ENCODE results near the gene GPSM1.

Gene GPSM1

DNA sequence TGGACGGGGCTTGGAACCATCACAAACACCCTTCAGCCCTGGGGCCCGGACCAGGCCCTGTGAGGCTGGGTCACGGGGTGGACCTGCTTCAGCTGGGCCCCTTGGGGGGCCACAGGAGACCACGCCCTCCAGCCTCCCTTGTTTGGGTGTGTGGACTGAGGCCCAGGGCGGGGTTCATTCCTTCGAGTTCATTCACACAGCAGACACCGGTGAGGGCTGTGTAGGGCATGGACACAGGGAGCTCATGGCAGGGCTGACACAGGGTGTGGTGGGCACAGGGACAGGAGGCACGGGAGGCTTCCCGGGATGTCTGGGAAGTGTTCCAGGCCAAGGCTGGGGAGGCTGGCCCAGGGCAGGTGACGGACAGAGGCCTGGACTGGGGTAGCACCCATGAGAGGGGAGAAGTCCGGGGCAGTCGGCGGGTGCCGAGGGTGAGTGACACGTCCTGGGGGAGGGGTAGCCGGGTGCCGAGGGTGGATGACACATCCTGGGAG is 27.3 kb downstream of the GPSM1 start:
- TF ChIP-seq, protein P1, sequence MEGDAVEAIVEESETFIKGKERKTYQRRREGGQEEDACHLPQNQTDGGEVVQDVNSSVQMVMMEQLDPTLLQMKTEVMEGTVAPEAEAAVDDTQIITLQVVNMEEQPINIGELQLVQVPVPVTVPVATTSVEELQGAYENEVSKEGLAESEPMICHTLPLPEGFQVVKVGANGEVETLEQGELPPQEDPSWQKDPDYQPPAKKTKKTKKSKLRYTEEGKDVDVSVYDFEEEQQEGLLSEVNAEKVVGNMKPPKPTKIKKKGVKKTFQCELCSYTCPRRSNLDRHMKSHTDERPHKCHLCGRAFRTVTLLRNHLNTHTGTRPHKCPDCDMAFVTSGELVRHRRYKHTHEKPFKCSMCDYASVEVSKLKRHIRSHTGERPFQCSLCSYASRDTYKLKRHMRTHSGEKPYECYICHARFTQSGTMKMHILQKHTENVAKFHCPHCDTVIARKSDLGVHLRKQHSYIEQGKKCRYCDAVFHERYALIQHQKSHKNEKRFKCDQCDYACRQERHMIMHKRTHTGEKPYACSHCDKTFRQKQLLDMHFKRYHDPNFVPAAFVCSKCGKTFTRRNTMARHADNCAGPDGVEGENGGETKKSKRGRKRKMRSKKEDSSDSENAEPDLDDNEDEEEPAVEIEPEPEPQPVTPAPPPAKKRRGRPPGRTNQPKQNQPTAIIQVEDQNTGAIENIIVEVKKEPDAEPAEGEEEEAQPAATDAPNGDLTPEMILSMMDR (conservative IDR thresholded peaks at IDR 0.05; ENCODE audit: low read depth, low read length), result no peak
- DNase-seq (ENCODE audit: low read depth), result no peak
- no peak overlapping the region for H3K4me3 ChIP-seq (ENCODE audit: low read length)

DNA sequence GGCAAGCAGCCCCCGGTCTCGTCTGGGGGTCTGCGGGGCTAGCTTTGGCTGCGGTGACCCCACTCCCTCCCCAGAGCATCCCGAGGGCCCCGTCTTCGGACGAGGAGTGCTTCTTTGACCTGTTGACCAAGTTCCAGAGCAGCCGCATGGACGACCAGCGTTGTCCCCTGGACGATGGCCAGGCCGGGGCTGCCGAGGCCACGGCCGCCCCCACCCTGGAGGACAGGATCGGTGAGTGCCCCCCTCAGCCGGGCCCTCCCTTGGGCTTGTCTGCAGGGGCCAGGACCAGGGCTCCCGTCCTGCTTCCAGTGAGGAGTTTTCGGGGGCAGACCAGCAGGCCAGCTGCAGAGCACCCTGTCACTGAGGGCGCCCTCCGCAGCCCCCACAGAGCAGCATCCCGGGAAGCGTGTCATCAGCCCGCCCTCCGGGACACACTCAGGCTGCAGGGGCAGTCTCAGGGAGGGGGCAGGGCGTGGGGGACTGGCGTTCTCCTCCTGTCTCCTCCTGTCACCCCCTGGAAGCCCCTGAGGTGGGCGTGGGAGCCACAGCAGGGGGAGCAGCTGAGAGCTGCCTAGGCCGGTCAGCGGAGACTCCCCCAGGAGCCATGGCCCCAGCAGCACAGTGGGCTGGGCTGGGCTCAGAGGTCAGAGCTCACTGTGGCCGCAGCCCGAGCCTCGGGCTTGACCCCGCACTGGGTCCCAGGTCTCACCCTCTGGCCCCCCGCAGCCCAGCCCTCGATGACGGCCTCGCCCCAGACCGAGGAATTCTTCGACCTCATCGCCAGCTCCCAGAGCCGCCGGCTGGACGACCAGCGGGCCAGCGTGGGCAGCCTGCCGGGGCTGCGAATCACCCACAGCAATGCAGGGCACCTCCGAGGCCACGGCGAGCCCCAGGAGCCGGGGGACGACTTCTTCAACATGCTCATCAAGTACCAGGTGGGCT is 28.5 kb downstream of the GPSM1 start:
- H3K4me3 ChIP-seq (ENCODE audit: low read length), result no peak overlapping the region
- DNase-seq (ENCODE audit: low read depth), result no peak
- TF ChIP-seq, protein P1 (conservative IDR thresholded peaks at IDR 0.05; ENCODE audit: low read depth, low read length), result no peak

DNA sequence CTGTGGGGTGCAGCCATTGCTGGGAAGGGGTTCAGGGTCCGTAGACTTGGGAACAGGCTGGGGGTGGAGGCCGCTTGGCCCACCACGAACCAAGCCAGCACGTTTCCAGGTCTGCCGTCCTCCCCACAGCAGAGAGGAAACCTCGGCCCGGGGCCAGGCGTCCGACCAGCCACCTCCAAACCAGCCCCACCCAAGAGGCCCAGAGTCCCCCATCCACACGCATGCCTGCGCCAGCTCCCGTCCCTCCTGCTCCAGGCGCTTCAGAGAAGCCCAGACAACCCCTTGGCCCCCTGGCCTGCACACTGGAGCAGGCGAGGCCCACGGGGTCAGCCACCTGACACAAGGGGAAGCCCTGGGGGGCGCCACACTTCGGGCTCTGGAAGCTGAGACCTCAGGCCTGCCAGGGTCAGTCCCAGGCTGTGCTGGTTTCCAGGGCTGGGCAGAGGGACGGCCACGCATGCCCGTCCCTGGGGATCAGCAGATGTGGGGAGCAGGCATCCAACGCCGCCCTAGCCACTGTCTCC is 29.9 kb downstream of the GPSM1 start:
- no peak overlapping the region for H3K4me3 ChIP-seq (ENCODE audit: low read length)
- no peak for DNase-seq (ENCODE audit: low read depth)
- TF ChIP-seq, protein P1 (conservative IDR thresholded peaks at IDR 0.05; ENCODE audit: low read depth, low read length), result no peak

DNA sequence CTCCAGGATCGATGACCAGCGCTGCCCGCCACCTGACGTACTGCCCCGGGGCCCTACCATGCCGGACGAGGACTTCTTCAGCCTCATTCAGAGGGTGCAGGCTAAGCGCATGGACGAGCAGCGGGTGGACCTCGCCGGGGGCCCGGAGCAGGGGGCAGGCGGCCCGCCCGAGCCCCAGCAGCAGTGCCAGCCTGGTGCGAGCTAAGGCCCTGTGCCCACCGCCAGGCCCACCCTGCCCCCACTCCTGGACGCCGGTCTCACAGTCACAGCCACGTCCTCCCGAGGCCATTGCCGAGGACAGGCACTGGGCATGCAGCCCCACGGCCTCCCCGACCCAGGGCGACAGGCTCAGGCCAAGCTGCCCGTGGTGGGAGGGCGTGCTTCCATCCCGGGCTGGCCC is 30.7 kb downstream of the GPSM1 start:
- no peak overlapping the region for H3K4me3 ChIP-seq (ENCODE audit: low read length)
- TF ChIP-seq, protein P1 (conservative IDR thresholded peaks at IDR 0.05; ENCODE audit: low read depth, low read length), result no peak

DNA sequence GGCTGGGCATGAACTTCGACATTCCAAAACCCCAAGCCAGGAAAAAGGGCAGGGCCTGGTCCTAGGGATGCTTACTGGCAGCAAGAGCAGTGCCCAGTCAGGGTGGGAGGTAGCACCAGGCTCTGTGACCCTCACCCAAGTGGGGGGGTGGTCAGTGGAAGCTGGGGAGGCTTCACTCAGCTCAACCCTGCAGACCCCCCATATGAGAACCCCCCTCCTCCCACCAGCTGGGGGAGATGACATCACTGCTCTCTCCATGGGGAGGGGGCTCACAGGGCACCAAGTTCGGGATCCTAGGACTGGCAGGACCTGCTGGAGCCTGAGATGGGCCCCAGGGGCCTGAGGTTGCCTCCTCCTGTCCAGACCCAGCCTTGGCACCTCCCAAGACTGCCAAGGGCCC is 31.5 kb downstream of the GPSM1 start:
- DNase-seq (ENCODE audit: low read depth), result no peak
- no peak overlapping the region for H3K4me3 ChIP-seq (ENCODE audit: low read length)
- TF ChIP-seq, protein P1 (conservative IDR thresholded peaks at IDR 0.05; ENCODE audit: low read depth, low read length), result no peak

More for the DNA sequence above, 30.7 kb downstream of the GPSM1 start:
- no peak for DNase-seq (ENCODE audit: low read depth)

DNA sequence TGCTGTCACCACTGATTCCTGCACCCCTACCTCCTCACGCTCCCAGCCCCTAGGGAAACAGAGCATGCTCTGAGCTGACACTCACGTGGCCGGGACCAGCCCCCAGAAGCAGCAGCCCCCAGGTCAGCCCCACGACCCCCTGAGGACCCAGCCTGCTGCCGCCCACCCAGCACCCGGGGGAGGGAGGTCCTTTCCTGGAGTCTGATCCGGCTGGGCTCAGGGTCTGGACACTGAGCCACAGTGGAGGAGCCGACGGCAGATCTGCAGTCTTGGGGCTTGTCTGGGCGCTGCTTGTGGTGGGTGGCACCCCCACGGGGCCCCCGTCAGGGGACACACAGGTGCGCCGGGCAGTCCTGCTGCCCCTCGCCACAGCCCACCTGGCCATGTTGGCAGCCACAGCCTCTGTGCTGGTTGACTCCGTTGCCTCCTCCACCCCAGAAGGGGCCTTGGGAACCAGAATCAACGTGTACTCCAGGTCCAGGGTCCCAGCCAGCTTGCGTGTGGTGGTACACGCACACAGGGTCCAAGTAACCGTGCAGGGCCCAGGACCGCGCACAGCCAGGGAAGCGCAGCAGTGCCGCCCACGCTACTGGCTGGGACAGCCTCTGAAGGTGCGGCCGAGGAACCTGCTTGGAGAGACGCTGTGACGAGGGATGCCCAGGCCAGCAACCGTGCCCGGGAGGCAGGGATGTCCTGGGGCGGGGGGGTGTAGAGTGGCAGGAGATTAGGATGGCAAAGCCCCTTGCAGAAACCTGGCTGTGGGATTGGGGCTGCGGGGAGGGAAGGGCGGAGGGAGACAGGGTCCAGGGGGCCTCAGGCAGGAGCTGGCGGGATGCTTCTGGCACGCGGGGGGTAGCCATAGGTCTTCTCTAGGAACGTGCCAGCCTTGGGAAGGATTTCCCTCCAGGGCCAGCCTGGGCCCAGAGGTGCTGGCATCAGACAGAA is 32.7 kb downstream of the GPSM1 start:
- TF ChIP-seq, protein P1 (conservative IDR thresholded peaks at IDR 0.05; ENCODE audit: low read depth, low read length), result no peak
- DNase-seq (ENCODE audit: low read depth), result no peak
- no peak overlapping the region for H3K4me3 ChIP-seq (ENCODE audit: low read length)
